GM20431 (cell line): ENCODE results near the gene FAM204A.

Experiments used
- in situ Hi-C: fragments of 300-500 bp; cut with MseI, MboI; formaldehyde crosslinking; loops from one replicate; pipeline ENCODE4 v1.15.0; 2020; ENCODE audit warnings: low sequenced_read_pairs; ENCODE audit not compliant: unreplicated experiment

FAM204A gene

GRCh38 chr10:118341791-118342637 lies at the start of gene FAM204A:
Gene FAM204A (minus strand): TSS chr10:118342324. CDS start chr10:118336415, 5,909 bp downstream.
- in situ Hi-C loops: no loop called here

GRCh38 chr10:118383699-118384098 lies 41.6 kb upstream of the FAM204A start:
- in situ Hi-C loops: no loop called here

GRCh38 chr10:118383063-118383689 lies 41.1 kb upstream of the FAM204A start:
- in situ Hi-C loops: no loop called here

- in situ Hi-C loops: no loop called here
Measured at GRCh38 chr10:118374404-118374803, 32.3 kb upstream of the FAM204A start.

GRCh38 chr10:118373786-118374185 lies 31.7 kb upstream of the FAM204A start:
- in situ Hi-C loops: no loop called here

- in situ Hi-C loops: no loop called here
Measured at GRCh38 chr10:118370499-118370898, 28.4 kb upstream of the FAM204A start.

- in situ Hi-C loops: no loop called here
Measured at GRCh38 chr10:118369641-118370205, 27.6 kb upstream of the FAM204A start.

- in situ Hi-C loops: no loop called here
Measured at GRCh38 chr10:118365702-118366101, 23.6 kb upstream of the FAM204A start.

- in situ Hi-C loops: no loop called here
Measured at GRCh38 chr10:118362103-118362502, 20.0 kb upstream of the FAM204A start.

- in situ Hi-C loops: no loop called here
Measured at GRCh38 chr10:118358327-118358726, 16.2 kb upstream of the FAM204A start.

- in situ Hi-C loops: no loop called here
Measured at GRCh38 chr10:118357841-118358240, 15.7 kb upstream of the FAM204A start.

- in situ Hi-C loops: no loop called here
Measured at GRCh38 chr10:118356628-118357027, 14.5 kb upstream of the FAM204A start.

- in situ Hi-C loops: no loop called here
Measured at GRCh38 chr10:118355234-118355633, 13.1 kb upstream of the FAM204A start.

- in situ Hi-C loops: no loop called here
Measured at GRCh38 chr10:118349235-118349634, 7.1 kb upstream of the FAM204A start.

GRCh38 chr10:118343549-118343948 lies 1.4 kb upstream of the FAM204A start:
- in situ Hi-C loops: no loop called here

GRCh38 chr10:118343115-118343514 lies 991 bp upstream of the FAM204A start:
- in situ Hi-C loops: no loop called here

- in situ Hi-C loops: no loop called here
Measured at GRCh38 chr10:118342638-118343020, 505 bp upstream of the FAM204A start.

- in situ Hi-C loops: no loop called here
Measured at GRCh38 chr10:118340486-118340885, 1.6 kb downstream of the FAM204A start.

GRCh38 chr10:118339111-118339510 lies 3.0 kb downstream of the FAM204A start:
- in situ Hi-C loops: no loop called here

GRCh38 chr10:118337356-118337755 lies 4.8 kb downstream of the FAM204A start:
- in situ Hi-C loops: no loop called here

- in situ Hi-C loops: no loop called here
Measured at GRCh38 chr10:118333871-118334270, 8.3 kb downstream of the FAM204A start.
